Stomach (tissue), 9 donors: ENCODE data around the gene ANAPC4. TPM values are rescaled to one million over a fixed set of nuclear protein-coding genes. Genes with fewer than 3 reads are reported as not detected.
"Not testable (repeated sequence)": the region's sequence is repeated elsewhere in the genome, so short reads cannot be mapped to it uniquely, and the experiment has no call there.

Source experiments
- DNase-seq, 2 donors: peaks; one replicate each; pipeline versions ENCODE4 v3.0.0 to v3.0.0-alpha.2; 2013 to 2019
- H3K27ac ChIP-seq, 5 donors: fragments of 200-600 bp in 4 of 5; sonication (generic) in 4 of 5; one replicate each; pipeline ENCODE4 v1.5.1; 2013 to 2019; ENCODE audit warnings: mild to moderate bottlenecking in 1 of 5, moderate library complexity in 1 of 5
- H3K27me3 ChIP-seq, 3 donors: fragments of 200-600 bp; sonication (generic); one replicate each; pipeline ENCODE4 v1.5.1; 2017 to 2019; ENCODE audit warnings: mixed run types in 1 of 3
- H3K36me3 ChIP-seq, 4 donors: fragments of 200-600 bp; sonication (generic); 1 replicate in 3 of 4; 2 replicates in 1 of 4; pipeline ENCODE4 v1.5.1; 2016 to 2019
- H3K4me1 ChIP-seq, 4 donors: fragments of 200-600 bp; sonication (generic); one replicate each; pipeline ENCODE4 v1.5.1; 2016 to 2019
- H3K4me3 ChIP-seq, 4 donors: fragments of 200-600 bp; sonication (generic) in 3 of 4; one replicate each; pipeline ENCODE4 v1.5.1; 2016 to 2019; ENCODE audit warnings: mild to moderate bottlenecking in 1 of 4
- H3K9me3 ChIP-seq, 4 donors: fragments of 200-600 bp; sonication (generic); one replicate each; pipeline ENCODE4 v1.5.1; 2016 to 2019
- CTCF ChIP-seq, 7 experiments: fragments of 450-650 bp in 4 of 7; fragments of 200-600 bp in 3 of 7; sonication (generic) in 3 of 7; IDR thresholded peaks; one replicate each; pipeline ENCODE4 v1.5.1; 2016 to 2019; ENCODE audit warnings: antibody characterized with exemption in 7 of 7, control low read depth in 2 of 7, mild to moderate bottlenecking in 1 of 7
- EP300 ChIP-seq: sonication (generic); formaldehyde crosslinking; IDR thresholded peaks from one replicate; pipeline ENCODE4 v1.6.1; 2017; ENCODE audit warnings: antibody characterized with exemption
- POLR2A ChIP-seq, 4 donors: fragments of 450-650 bp; IDR thresholded peaks; one replicate each; pipeline ENCODE4 v1.6.1; 2016; ENCODE audit warnings: antibody characterized with exemption in 4 of 4, control low read depth in 2 of 4, mild to moderate bottlenecking in 1 of 4, moderate library complexity in 1 of 4
- POLR2AphosphoS5 ChIP-seq, 3 donors: sonication (generic); formaldehyde crosslinking; IDR thresholded peaks; one replicate each; pipeline ENCODE4 v1.6.1; 2016; ENCODE audit warnings: antibody characterized with exemption in 3 of 3
- WGBS, 5 donors: extraction: QIAGEN DNeasy Blood & Tissue Kit in 3 of 5; methylation state at CpG; one replicate each; pipeline versions ENCODE4 v1.1.5 to v1.1.7; 2013 to 2018; 5-methylcytosine and 5-hydroxymethylcytosine counted together
- intact Hi-C: fragments of 100-400 bp; cut with DNase I; formaldehyde crosslinking; loops from one replicate; pipeline ENCODE4 v1.15.1; 2023; ENCODE audit warnings: low total_unique reads
- polyA plus RNA-seq, 3 donors: library from polyadenylated mRNA; stranded (reverse); fragments of 200-250 nt; gene quantifications; one replicate each; pipeline ENCODE4 v1.2.3, GENCODE V29; 2013
- total RNA-seq, 5 donors: library from RNA; depleted of rRNA; stranded (reverse); fragments of >200 nt; gene quantifications; one replicate each; pipeline versions ENCODE4 v1.1.0 to v1.2.3, GENCODE V29; 2014 to 2016
- donor health status: healthy with polysubstance abuse.
- donor health status: Bipolar disorder and iron deficiency.
- donor health status: healthy.

The ANAPC4 gene
- total and polyA plus RNA-seq, 8 donors = 9.0 to 72.8 (median 27.0) TPM

- Histone ChIP-seq H3K9me3 (no peaks in the 10 kb centered on the region), H3K4me3 (no peak overlapping the region), H3K27ac (no peak overlapping the region), H3K36me3 (peaks cover 4 to 36% (median 33%) of the 10 kb centered on the region in 4 donors), H3K4me1 (no peaks in the 10 kb centered on the region), H3K27me3 (no peaks in the 10 kb centered on the region)
- no peak for DNase-seq
- intact Hi-C loops = no loop called here
- 60 to 70% (median 62%) methylated on average over 6 of the region's 6 CpGs for WGBS, 5 donors
- TF ChIP-seq CTCF (IDR thresholded peaks at IDR 0.05) (no peak), EP300 (no peak), POLR2AphosphoS5 (IDR thresholded peaks at IDR 0.05) (no peak), POLR2A (IDR thresholded peaks at IDR 0.05) (no peak)
Measured at GRCh38 chr4:25368315-25368714, 8.7 kb upstream of the ANAPC4 start.

DNA sequence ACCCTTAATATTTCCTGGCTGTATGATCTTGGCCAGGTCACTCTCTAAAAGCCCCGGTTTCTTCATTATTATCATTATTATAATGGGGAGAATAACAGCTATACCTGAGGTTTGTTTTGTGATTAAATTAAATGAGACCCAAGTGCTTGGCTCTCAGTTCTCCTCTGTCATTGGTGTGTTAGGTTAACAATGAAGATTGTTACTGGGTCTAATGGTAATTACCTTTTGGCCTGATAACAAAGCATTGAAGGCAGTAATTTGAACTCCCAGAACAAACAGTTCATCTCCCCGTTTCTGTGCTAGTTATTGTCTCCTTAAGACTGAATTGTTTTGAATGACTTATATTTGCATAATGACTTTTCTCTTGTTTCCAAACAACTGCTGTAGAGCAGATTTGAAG lies 6.8 kb upstream of the ANAPC4 start:
- Histone ChIP-seq H3K4me3 (no peak overlapping the region), H3K36me3 (peaks cover 4 to 26% (median 20%) of the 10 kb centered on the region in 4 donors), H3K27ac (no peak overlapping the region), H3K27me3 (no peaks in the 10 kb centered on the region), H3K4me1 (peaks cover 0 to 9% (median 4%) of the 10 kb centered on the region in 4 donors), H3K9me3 (no peaks in the 10 kb centered on the region)
- no peak for DNase-seq
- intact Hi-C loops = no loop called here
- no peak for TF ChIP-seq POLR2A (IDR thresholded peaks at IDR 0.05)
- TF ChIP-seq EP300 = no peak
- TF ChIP-seq CTCF (IDR thresholded peaks at IDR 0.05) = no peak
- TF ChIP-seq POLR2AphosphoS5 (IDR thresholded peaks at IDR 0.05) = no peak
- 44 to 59% (median 53%) methylated on average over 2 of the region's 2 CpGs for WGBS, 5 donors

- H3K36me3 ChIP-seq = peaks cover 4 to 25% (median 15%) of the 10 kb centered on the region in 4 donors
- H3K4me3 ChIP-seq, intact Hi-C loops, H3K27me3 ChIP-seq, H3K27ac ChIP-seq, H3K9me3 ChIP-seq, DNase-seq: not testable (repeated sequence)
- peaks cover 0 to 14% (median 8%) of the 10 kb centered on the region in 4 donors for H3K4me1 ChIP-seq
- WGBS, 5 donors = 61 to 79% (median 71%) methylated on average over 9 of the region's 9 CpGs
Measured at GRCh38 chr4:25372549-25372948, 4.5 kb upstream of the ANAPC4 start.

DNA sequence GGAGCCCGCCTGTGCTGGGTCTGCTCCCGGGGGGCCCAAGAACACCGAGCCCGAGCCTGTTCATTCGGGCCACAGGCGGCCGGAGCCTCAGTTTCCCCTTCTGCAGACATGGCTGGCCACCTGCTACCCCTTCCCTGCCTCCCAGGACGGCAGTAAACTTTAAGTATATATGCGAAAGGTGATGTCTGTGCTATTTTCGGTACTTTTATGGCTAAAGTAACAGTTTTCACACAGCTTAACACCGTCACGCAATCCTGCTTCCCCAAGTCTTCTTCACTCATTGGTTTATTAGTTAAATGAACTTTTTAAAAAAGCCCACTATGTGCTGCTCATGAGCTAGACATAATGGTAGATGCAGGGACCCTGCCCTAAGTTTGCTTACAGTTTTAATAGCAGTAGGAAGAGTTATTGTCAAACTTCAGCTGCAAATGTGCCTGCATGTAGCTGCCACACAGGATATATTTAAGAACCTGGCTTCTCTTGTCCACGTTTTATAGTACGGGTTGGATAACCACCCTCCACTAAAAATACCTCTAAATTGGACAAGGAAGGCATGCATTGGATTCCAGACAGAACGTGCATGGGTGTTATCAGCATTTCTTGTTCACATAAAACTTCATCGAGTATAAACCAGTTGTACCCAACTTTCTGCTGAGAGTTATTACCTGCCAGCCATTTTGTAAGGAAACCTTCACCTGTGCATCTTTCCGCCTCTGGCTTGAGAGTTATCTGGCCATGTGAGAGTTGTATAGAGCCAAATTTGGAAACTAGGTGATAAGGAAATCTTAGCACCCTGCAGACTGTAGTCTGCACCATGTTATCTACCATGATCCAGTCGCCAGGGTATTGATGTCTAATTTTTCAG lies 741 bp downstream of the ANAPC4 start:
- peaks cover 4 to 37% (median 23%) of the 10 kb centered on the region in 4 donors for H3K4me1 ChIP-seq
- no peaks in the 10 kb centered on the region for H3K27me3 ChIP-seq
- WGBS, 5 donors = 12 to 17% (median 14%) methylated on average over 18 of the region's 18 CpGs
- peak in 1 of 2 donors; percentile 19 for DNase-seq
- H3K4me3 ChIP-seq = peak overlapping the region; percentile 66 to 97 (median 88)
- no peak for TF ChIP-seq POLR2AphosphoS5 (IDR thresholded peaks at IDR 0.05)
- no peak for TF ChIP-seq EP300
- TF ChIP-seq POLR2A (IDR thresholded peaks at IDR 0.05) = no peak
- no peak for TF ChIP-seq CTCF (IDR thresholded peaks at IDR 0.05)
- peaks cover 4 to 26% (median 20%) of the 10 kb centered on the region in 4 donors for H3K36me3 ChIP-seq
- no peaks in the 10 kb centered on the region for H3K9me3 ChIP-seq
- peak overlapping the region; percentile 69 to 86 (median 82) for H3K27ac ChIP-seq
- intact Hi-C loops = no loop called here

GRCh38 chr4:25378437-25378743 lies 1.3 kb downstream of the ANAPC4 start:
- TF ChIP-seq EP300 (no peak), CTCF (IDR thresholded peaks at IDR 0.05) (no peak), POLR2AphosphoS5 (IDR thresholded peaks at IDR 0.05) (no peak), POLR2A (IDR thresholded peaks at IDR 0.05) (no peak)
- Histone ChIP-seq H3K4me1 (peaks cover 4 to 37% (median 23%) of the 10 kb centered on the region in 4 donors), H3K4me3 (peak overlapping the region in 2 of 4 donors; percentile 86 to 90), H3K27ac (no peak overlapping the region), H3K36me3 (peaks cover 4 to 32% (median 24%) of the 10 kb centered on the region in 4 donors), H3K27me3 (no peaks in the 10 kb centered on the region), H3K9me3 (no peaks in the 10 kb centered on the region)
- intact Hi-C loops = no loop called here
- 84 to 90% (median 88%) methylated on average over 6 of the region's 6 CpGs for WGBS, 5 donors
- DNase-seq = no peak
